Stimulated activated CD4-positive, alpha-beta T cell treated with anti-CD3 and anti-CD28 coated beads, Interleukin-15, amount 100 ng/mL, for 24 hours (primary cell): ENCODE data around the gene C5orf46.
A peak's percentile ranks its signal among the peaks of the same experiment; 100 is the strongest.

Experiments used
- DNase-seq: peaks from one replicate; pipeline ENCODE4 v3.0.0-alpha.2; 2020

The C5orf46 gene

DNA sequence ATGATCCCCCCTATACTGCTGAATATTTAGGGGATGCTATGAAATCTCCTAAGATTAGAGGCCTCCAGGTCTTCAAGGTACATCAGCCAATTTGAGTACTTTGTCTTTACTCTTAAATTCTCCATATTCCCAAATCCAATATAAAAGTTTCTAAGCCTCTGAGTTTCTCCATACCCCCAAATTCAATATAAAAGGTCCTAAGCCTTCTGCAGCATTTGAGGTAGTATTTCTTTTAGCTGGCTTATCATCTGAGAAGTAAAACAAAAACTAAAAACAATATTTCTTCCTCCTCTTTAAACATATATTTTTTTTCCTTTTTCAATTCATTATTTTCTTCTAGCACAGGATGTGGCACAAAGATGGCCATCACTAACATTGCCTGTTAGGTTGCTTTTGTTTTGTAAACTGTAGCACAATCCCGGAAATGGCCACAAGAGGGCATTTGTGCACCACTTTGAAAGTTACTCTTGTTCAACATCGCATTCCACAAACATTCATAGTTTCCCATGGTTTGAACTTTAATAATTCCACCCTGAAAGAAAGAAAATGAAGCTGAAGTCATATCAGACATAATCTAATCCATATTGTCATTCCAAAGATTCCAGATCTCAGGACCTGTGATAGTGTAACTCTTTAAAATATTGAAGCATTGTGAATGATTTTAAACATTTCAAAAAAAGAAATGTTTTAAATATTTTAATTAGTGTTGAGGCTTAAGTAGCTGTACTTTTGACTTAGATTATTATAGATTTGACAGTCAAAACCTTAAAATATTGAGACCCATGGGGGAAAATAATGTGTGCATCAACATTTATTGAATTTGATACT, 48.8 kb downstream of the C5orf46 start:
- peak; percentile 57 for DNase-seq

DNA sequence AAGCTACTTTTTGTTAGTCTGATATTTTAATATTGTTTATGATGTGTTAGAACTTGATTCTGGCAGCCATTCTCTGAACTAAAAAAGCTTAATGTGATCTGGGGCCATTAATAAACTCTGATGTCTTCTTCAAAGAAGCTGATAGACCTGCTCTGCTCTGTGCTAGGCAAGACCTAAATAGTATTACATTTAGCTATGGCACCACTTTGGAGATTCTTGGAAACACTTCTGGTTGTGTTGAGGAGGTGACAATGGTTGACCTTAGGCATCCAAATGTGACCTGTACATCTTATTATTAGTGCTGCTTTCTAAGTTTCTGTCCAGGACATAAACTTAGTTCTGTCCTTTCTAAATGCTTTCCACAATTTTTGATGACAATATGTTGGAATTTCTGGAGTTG, 49.5 kb downstream of the C5orf46 start:
- DNase-seq: no peak

- DNase-seq: no peak
Observed at GRCh38 chr5:147855774-147856069, 50.6 kb downstream of the C5orf46 start.

DNA sequence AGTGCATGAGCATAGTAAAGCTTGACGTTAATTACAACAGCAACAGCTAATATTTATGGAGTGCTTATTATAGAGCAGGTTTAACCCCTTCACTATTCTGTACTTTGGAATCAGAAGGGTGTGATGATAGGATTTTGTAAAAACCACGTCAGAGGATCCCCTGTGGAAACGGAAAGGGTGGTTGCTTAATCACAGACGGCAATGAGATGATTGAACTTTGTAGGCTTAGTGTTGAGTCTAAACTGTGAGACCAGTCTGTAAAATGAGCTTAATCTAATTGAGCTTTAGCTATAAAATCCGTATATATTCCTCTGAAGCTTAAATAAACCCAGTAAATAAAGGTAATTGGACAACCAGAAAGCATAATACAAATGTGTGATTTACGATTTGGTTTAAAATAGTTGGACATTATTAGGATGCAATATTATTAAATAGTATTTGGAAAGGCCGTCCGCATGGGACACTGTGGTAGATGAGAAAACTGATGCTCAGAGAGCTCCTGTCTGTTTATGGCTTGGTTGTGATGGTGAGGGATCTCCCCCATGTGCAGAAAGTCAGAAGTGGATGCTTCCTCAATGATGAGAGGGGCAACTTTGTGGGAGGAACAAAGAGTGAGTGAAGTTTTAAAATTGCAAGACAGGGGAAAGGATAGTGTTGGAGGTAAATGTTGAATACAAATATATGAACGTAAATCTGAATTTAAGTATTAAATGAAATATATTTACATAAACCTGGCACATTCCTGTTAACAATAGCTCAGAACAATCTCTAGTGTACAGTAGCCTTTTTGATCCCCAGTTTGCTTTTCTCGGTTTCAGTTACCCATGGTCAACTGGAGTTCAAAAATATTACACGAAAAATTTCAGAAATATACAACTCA, 51.2 kb downstream of the C5orf46 start:
- DNase-seq: no peak

- DNase-seq: no peak
Observed at GRCh38 chr5:147854331-147854730, 52.0 kb downstream of the C5orf46 start.

DNA sequence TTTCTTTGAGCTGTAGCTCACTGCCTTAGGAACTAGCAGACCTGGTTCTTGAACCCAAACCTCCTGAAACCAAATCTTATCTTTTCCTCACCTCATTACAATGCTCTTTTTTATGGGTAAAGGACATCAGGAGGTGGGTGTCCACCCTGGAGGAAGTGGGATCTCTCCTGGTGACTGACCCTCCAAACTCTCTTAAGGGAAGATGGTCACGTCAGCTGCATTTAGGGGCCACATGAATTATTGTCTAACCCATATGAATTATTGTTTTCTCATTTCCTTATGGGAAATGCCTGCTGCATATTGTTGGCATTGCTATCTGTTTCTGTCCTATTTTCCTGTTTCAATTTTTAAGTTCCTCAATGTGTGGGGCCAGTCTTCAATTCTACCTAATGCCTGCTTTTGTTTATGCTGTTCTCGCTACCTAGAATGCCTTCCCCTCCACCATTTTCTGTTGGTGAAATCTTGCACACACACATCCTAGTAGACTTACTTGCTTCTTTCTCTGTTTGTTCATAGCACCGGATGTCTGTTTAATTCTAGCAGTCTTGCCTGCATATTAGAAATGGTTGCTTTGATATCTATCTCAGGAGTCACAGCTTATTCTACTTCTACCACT, 52.9 kb downstream of the C5orf46 start:
- no peak for DNase-seq

DNA sequence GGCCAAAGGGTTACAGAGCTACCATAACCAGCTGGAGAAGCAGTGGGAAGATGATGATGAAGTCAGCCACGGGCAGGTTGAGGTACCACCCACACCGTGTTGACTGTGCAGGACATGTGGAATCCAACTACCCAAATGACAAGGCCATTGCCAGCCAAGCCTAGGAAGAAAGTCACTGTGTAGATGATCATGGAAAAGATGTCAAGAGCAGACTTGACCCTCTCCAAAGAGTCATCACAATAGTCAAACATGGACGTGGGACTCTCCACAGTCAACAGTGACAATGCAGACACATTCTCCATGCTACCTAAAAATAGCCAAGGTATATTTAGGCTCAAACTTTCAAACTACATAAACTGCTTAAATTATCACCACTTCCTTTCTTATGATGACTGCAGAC, 54.0 kb downstream of the C5orf46 start:
- DNase-seq: no peak

- no peak for DNase-seq
Observed at GRCh38 chr5:147851578-147851977, 54.8 kb downstream of the C5orf46 start.

DNA sequence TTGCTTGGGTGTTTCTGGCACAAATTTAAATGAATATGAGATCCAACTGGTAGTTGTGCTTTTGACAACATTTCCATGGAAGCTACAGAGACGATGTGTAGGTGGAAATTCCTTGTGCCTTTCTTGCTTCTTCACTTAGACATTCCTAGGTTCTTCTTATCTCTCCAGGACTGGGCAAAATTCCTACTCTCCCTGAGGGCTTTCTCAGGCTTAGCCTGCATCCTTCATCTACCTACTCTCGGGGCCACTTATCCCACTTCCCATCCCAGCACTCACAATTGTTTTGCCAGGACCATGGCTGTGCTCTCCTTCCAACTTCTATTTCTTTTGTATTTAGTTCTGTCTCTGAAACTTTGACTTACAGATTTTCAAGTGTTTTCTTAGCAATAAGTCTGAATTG, 57.1 kb downstream of the C5orf46 start:
- no peak for DNase-seq

GRCh38 chr5:147845618-147846017, 60.7 kb downstream of the C5orf46 start:
- no peak for DNase-seq

DNA sequence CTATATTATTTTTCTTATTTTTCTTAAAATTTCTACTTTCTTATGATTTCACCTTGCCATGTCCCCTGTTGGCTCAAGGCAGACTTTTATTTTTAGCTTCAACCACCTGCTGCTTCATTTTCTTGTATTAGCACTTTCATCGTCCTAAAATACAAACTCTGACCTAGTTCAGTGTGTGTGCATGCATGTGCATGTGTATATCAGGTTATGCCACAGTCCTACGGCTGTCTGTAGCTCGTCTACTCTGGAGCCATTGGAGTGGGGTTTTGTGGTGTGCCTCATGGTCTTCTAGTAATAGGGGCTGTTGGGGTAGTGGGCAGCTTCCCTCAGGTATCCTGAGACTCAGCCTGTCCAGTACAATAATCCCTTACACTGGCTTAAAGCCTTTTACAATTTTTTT, 61.5 kb downstream of the C5orf46 start:
- no peak for DNase-seq

DNA sequence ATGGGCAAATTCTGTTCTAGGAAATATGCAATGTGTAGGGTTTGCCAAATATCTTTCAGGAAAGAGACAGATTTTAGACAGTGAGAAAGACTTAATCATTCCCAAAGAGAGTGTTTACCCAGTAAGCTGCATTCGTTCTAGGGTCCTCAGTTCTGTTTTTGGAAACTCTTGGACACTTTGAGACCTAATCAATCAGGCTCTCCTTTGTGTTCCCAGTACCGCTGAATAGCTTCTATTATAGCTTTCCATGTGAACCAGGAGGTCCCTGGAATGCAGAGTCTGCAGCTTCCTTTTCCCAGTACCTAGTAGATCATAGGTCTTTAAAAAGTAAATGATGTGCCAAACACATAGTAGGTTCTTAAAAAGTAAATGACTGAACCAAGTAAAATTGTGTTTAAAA, 63.5 kb downstream of the C5orf46 start:
- DNase-seq: no peak
